Measurements from ENCODE around the gene TMEM14C. TPM values are rescaled to one million over a fixed set of nuclear protein-coding genes. Genes with fewer than 3 reads are reported as not detected.
"Not testable (repeated sequence)": the region's sequence is repeated elsewhere in the genome, so short reads cannot be mapped to it uniquely, and the experiment has no call there.

Gene TMEM14C
- total RNA-seq, 1 donor from 2014 or later, result 132 TPM

DNA sequence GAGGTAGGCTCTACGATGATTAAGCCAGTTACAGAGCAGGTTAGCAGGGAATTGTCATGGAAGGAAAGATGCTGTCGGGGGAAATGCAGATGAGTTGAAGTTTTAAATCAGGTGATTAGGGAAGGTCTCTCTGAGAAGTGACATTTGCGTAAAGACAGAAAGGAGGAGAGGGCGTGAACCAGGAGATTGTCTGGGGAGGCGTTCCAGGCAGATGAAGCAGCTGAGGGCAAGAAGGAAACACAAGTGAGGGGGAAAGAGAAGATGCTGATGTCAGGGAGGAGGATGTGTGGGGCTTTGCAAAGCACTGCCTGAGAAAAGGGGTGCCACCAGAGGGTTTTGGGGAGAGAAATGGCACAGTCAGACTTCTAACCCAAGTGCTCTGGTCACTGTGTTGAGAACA, 22.2 kb downstream of the TMEM14C start:
- Histone ChIP-seq H3K4me3 (no peak overlapping the region), H3K27ac (replicated peaks) (no peak overlapping the region), H3K27me3 (ENCODE audit: low read depth) (no peaks in the 10 kb centered on the region), H3K9me3 (replicated peaks) (no peaks in the 10 kb centered on the region), H3K4me1 (peaks cover 34% of the 10 kb centered on the region), H3K36me3 (peaks cover 15% of the 10 kb centered on the region)
- no peak for DNase-seq
- TF ChIP-seq, protein P1, sequence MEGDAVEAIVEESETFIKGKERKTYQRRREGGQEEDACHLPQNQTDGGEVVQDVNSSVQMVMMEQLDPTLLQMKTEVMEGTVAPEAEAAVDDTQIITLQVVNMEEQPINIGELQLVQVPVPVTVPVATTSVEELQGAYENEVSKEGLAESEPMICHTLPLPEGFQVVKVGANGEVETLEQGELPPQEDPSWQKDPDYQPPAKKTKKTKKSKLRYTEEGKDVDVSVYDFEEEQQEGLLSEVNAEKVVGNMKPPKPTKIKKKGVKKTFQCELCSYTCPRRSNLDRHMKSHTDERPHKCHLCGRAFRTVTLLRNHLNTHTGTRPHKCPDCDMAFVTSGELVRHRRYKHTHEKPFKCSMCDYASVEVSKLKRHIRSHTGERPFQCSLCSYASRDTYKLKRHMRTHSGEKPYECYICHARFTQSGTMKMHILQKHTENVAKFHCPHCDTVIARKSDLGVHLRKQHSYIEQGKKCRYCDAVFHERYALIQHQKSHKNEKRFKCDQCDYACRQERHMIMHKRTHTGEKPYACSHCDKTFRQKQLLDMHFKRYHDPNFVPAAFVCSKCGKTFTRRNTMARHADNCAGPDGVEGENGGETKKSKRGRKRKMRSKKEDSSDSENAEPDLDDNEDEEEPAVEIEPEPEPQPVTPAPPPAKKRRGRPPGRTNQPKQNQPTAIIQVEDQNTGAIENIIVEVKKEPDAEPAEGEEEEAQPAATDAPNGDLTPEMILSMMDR (IDR thresholded peaks at IDR 0.05; ENCODE audit: borderline replicate concordance), result no peak
- intact Hi-C loops (cut with micrococcal nuclease), result no loop called here

DNA sequence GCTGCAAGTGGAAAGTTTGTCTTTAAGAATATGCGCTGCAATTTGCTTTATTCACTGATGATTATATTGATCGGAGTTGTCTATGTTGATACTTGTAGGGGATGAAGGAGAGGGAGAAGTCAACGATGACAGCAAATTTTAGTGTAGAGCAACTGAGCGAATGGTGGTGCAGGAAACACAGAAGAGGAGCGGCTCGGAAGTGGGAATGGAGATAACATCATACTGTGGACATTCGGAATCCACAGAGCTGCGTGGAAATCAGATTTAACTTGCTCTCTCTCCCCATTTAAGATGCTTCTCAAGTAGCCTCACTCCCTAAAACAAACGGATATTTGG, 24.0 kb downstream of the TMEM14C start:
- intact Hi-C loops (cut with micrococcal nuclease), result no loop called here
- no peak for DNase-seq
- no peaks in the 10 kb centered on the region for H3K27me3 ChIP-seq (ENCODE audit: low read depth)
- H3K27ac ChIP-seq (replicated peaks), result peak overlapping the region; percentile 88
- TF ChIP-seq, protein P1 (IDR thresholded peaks at IDR 0.05; ENCODE audit: borderline replicate concordance), result no peak
- H3K4me1 ChIP-seq, result peaks cover 50% of the 10 kb centered on the region
- peaks cover 22% of the 10 kb centered on the region for H3K36me3 ChIP-seq
- H3K4me3 ChIP-seq, result peak overlapping the region; percentile 89
- H3K9me3 ChIP-seq (replicated peaks), result no peaks in the 10 kb centered on the region

DNA sequence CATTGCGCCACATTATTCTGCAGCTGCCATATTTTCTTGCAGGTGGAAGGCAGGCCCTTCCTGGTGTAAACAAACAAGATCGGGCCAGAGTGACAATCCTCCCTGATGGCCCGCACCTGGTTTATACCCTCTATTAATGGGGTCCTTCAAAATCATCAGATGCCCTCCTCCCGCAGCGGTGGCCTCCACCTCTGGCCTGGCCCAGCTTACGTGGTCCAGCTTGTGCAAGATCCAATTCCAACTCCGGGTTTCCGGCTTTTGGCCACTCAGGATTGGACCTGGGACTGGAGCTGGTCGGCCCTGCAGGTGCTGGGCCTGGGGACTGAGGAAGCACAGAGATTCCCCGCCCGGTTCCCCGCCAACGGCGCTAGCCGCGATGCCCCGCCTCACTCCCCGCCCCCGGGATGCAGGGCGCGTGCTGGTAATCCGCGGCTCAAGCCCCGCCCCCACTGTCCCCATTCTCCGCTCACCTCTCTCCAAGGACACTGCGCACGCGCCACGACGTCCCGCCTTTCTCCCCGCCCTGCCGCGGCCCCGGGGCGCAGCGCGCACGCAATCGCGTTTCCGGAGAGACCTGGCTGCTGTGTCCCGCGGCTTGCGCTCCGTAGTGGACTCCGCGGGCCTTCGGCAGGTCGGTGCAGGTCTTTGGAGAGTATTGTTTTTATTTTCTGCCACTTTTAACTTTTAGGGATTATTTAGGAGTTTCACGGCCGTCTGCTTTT, 24.5 kb downstream of the TMEM14C start, which contains the start of gene TMEM14B:
Gene TMEM14B (plus strand): TSS at position 555 of the 722 bp plus-strand sequence. CDS start 1,441 bp downstream, outside the sequence.
- Histone ChIP-seq H3K4me3 (peak within 1 kb of the TSS; percentile 89), H3K9me3 (replicated peaks) (no peaks in the 10 kb centered on the region), H3K27ac (replicated peaks) (peak within 1 kb of the TSS; percentile 88), H3K36me3 (peaks cover 17% of the 10 kb centered on the region), H3K27me3 (ENCODE audit: low read depth) (no peaks in the 10 kb centered on the region), H3K4me1 (peaks cover 50% of the 10 kb centered on the region)
- DNase-seq, result peak; percentile 100
- intact Hi-C loops (cut with micrococcal nuclease), result no loop called here
- TF ChIP-seq, protein P1 (IDR thresholded peaks at IDR 0.05; ENCODE audit: borderline replicate concordance), result no peak

DNA sequence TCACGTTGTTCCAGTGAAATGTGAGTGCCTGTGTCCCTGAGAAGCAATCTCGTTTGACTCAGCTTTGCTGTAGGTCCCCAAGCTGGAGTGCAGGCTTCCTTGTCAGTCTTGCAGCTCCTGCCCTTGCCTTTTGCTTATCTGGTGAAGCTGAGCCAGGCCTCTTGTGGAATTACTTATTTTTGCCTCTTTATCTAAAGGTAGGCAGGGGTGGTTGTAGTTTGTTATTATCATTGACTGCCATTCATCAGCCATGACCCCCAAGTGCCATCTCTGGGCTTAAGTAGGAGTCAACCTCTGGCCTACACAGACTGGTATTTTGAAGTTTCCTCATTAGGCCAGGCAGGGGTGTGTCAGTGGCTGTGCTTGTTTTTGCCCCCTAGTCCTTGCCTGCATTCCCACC, 26.9 kb downstream of the TMEM14C start:
- Histone ChIP-seq H3K27me3 (ENCODE audit: low read depth) (no peaks in the 10 kb centered on the region), H3K4me3 (no peak overlapping the region), H3K9me3 (replicated peaks) (no peaks in the 10 kb centered on the region), H3K4me1 (peaks cover 50% of the 10 kb centered on the region), H3K36me3 (peaks cover 32% of the 10 kb centered on the region), H3K27ac (replicated peaks) (no peak overlapping the region)
- intact Hi-C loops (cut with micrococcal nuclease), result no loop called here
- DNase-seq, result no peak
- TF ChIP-seq, protein P1 (IDR thresholded peaks at IDR 0.05; ENCODE audit: borderline replicate concordance), result no peak

DNA sequence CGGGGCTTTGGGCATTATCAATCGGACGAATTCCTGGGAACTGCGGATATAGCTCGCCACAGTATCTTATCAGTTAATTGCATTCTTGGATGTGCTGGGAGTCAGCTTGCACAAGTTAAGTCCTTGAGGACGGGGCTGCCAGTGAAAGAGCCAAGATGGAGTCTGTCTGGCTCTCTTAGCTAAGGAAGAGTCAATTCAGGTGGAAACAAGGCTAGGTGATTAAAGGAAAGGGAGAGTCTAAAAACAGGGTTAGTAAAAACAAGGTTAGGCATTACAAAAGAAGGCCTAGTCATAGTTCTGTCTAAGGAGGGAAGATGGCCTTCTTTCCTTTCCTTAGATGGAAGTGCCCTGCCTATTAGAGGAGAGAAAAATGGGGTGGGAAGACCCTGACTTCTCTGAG, 27.7 kb downstream of the TMEM14C start:
- H3K4me3 ChIP-seq; intact Hi-C loops (cut with micrococcal nuclease); H3K9me3 ChIP-seq (replicated peaks); H3K27ac ChIP-seq (replicated peaks); DNase-seq; H3K27me3 ChIP-seq (ENCODE audit: low read depth): not testable (repeated sequence)
- Histone ChIP-seq H3K4me1 (peaks cover 50% of the 10 kb centered on the region), H3K36me3 (peaks cover 41% of the 10 kb centered on the region)

DNA sequence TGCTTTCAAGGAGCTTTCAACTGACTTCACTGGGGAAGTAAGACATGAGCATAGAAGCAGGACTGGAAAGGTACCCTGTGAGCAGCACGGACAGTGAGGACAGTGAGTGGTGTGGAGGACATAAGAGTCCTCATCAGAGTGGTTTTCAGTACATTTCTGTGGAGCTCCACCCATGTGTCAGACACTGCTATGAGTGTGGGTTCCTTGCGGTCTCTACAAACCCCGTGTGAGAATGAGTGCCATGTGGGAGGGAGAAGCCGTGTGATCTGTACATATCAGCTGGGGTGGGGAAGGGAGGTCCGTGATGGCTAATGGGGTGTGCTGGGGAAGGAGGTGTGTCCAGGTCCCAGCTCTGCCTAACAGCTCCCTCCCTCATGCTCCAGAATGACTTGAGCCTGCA, 28.9 kb downstream of the TMEM14C start:
- Histone ChIP-seq H3K36me3 (peaks cover 50% of the 10 kb centered on the region), H3K4me1 (peaks cover 48% of the 10 kb centered on the region)
- H3K27ac ChIP-seq (replicated peaks); H3K4me3 ChIP-seq; H3K27me3 ChIP-seq (ENCODE audit: low read depth); DNase-seq; intact Hi-C loops (cut with micrococcal nuclease); H3K9me3 ChIP-seq (replicated peaks): not testable (repeated sequence)
